ENCODE results near the gene FAM133A. TPM values are rescaled to one million over a fixed set of nuclear protein-coding genes. Genes with fewer than 3 reads are reported as not detected.

Gene FAM133A
- total RNA-seq: 0.13 TPM in 2 replicates
- long read RNA-seq: 0 reads

DNA sequence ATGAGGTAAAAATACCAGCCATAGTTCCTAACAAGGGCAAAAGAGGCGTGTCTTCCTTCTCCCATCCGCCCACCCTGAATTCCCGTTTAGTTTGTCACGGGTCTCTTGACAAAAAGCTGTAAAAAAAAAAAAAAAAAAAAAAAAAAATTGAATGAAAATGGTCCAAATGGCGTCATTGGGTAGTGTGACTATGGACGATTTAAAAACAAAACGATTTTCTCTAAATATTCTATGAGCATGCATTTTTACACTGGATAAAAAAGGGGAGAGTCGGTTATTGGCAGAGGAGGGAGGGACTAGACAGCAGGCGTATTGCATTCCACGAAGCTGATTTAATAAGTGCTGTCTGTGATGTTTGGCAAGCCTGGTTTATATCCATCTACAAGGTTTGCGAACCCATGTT lies at the start of gene FAM133A:
TSS of gene FAM133A (plus strand) at position 338 of the 403 bp plus-strand sequence. CDS start 35,214 bp downstream, outside the sequence.
- Mint-ChIP-seq H3K27me3 (ENCODE audit: unreplicated experiment) (peaks cover 13% of the 10 kb centered on the region), H3K27ac (ENCODE audit: unreplicated experiment) (peak within 1 kb of the TSS; percentile 87), H3K4me3 (ENCODE audit: unreplicated experiment) (peak within 1 kb of the TSS; percentile 92), H3K36me3 (ENCODE audit: unreplicated experiment) (no peaks in the 10 kb centered on the region), H3K9me3 (ENCODE audit: unreplicated experiment) (no peaks in the 10 kb centered on the region), H3K4me1 (ENCODE audit: unreplicated experiment) (peaks cover 20% of the 10 kb centered on the region)
- TF ChIP-seq, protein P1, sequence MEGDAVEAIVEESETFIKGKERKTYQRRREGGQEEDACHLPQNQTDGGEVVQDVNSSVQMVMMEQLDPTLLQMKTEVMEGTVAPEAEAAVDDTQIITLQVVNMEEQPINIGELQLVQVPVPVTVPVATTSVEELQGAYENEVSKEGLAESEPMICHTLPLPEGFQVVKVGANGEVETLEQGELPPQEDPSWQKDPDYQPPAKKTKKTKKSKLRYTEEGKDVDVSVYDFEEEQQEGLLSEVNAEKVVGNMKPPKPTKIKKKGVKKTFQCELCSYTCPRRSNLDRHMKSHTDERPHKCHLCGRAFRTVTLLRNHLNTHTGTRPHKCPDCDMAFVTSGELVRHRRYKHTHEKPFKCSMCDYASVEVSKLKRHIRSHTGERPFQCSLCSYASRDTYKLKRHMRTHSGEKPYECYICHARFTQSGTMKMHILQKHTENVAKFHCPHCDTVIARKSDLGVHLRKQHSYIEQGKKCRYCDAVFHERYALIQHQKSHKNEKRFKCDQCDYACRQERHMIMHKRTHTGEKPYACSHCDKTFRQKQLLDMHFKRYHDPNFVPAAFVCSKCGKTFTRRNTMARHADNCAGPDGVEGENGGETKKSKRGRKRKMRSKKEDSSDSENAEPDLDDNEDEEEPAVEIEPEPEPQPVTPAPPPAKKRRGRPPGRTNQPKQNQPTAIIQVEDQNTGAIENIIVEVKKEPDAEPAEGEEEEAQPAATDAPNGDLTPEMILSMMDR (IDR thresholded peaks at IDR 0.05): no peak
- no peak for DNase-seq (ENCODE audit: extremely low spot score, unreplicated experiment)

GRCh38 chrX:93637591-93637990 lies 36.4 kb upstream of the FAM133A start:
- DNase-seq (ENCODE audit: extremely low spot score, unreplicated experiment): no peak
- Mint-ChIP-seq H3K27me3 (ENCODE audit: unreplicated experiment) (no peaks in the 10 kb centered on the region), H3K27ac (ENCODE audit: unreplicated experiment) (no peak overlapping the region), H3K4me3 (ENCODE audit: unreplicated experiment) (no peak overlapping the region), H3K36me3 (ENCODE audit: unreplicated experiment) (no peaks in the 10 kb centered on the region), H3K9me3 (ENCODE audit: unreplicated experiment) (peaks cover 43% of the 10 kb centered on the region), H3K4me1 (ENCODE audit: unreplicated experiment) (no peaks in the 10 kb centered on the region)
- TF ChIP-seq, protein P1 (IDR thresholded peaks at IDR 0.05): no peak

DNA sequence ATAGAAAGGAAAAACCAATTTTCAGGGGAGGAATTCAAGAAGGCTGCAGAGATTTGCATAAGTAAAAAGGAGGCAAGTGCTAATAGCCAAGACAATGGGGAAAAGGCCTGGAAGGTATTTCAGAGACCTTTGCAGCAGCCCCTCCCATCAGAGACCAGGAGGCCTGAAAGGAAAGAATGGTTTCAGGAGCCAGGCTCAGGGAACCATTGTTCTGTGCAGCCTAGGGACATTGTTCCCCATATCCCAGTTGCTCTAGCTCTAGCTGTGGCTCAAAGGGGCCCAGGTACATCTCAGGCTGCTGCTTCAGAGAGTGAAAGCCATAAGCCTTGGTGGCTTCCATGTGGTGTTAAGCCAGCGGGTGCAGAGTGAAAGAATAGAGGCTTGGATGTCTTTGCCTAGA lies 24.6 kb upstream of the FAM133A start:
- TF ChIP-seq, protein P1 (IDR thresholded peaks at IDR 0.05): no peak
- peaks cover 33% of the 10 kb centered on the region for H3K9me3 Mint-ChIP-seq (ENCODE audit: unreplicated experiment)

GRCh38 chrX:93660575-93660974 lies 13.4 kb upstream of the FAM133A start:
- TF ChIP-seq, protein P1 (IDR thresholded peaks at IDR 0.05): no peak
- H3K27ac Mint-ChIP-seq (ENCODE audit: unreplicated experiment): no peak overlapping the region
- H3K9me3 Mint-ChIP-seq (ENCODE audit: unreplicated experiment): peaks cover 4% of the 10 kb centered on the region
- no peak overlapping the region for H3K4me3 Mint-ChIP-seq (ENCODE audit: unreplicated experiment)
- no peaks in the 10 kb centered on the region for H3K36me3 Mint-ChIP-seq (ENCODE audit: unreplicated experiment)
- no peaks in the 10 kb centered on the region for H3K4me1 Mint-ChIP-seq (ENCODE audit: unreplicated experiment)
- H3K27me3 Mint-ChIP-seq (ENCODE audit: unreplicated experiment): no peaks in the 10 kb centered on the region
- no peak for DNase-seq (ENCODE audit: extremely low spot score, unreplicated experiment)

More for the DNA sequence above, 24.6 kb upstream of the FAM133A start:
- Mint-ChIP-seq H3K27me3 (ENCODE audit: unreplicated experiment) (no peaks in the 10 kb centered on the region), H3K36me3 (ENCODE audit: unreplicated experiment) (no peaks in the 10 kb centered on the region), H3K27ac (ENCODE audit: unreplicated experiment) (no peak overlapping the region), H3K4me3 (ENCODE audit: unreplicated experiment) (no peak overlapping the region), H3K4me1 (ENCODE audit: unreplicated experiment) (no peaks in the 10 kb centered on the region)
- no peak for DNase-seq (ENCODE audit: extremely low spot score, unreplicated experiment)

DNA sequence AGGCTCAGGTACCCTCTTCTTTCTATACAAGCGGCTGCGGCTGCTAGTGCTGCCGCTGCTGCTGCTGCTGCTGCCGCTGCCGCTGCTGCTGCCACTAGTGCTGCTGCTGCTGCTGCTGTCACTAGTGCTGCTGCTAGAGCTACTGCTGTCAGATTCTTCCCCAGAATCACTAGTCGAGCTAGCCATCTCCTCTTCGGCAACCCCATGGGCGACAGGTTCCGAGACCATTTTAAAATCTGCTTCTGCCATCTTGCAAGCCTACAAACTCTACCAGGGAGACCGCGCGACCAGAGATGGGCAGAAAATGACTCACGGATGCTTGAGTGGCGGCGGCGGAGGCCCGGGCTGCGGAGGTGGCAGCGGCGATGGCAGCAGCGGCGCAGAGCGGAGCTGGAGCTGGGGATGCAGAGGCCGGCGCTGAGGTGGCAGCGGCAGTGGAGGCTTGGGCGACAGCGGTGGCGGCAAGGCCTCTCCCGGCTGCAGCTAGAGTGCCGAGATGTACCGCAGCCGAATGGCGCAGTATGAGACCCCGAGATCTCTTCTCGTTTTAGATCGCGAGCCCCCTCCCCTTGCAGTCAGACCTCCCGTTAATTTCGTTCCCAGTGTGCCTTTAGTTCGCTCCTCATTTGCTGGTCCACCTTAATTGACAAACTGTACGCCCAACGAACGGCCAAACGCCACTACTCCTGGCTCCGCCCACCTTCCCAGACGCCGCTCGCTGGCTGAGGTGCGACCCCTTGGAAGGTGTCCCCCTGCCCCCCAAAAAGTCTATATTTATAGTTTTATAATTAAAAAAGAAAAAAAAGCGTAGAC lies 744 bp upstream of the FAM133A start, which contains the start of gene NAP1L3:
TSS of gene NAP1L3 (minus strand) at position 523 of the 813 bp plus-strand sequence. CDS start at position 249, 274 bp downstream.
- Mint-ChIP-seq H3K4me1 (ENCODE audit: unreplicated experiment) (peaks cover 20% of the 10 kb centered on the region), H3K9me3 (ENCODE audit: unreplicated experiment) (no peaks in the 10 kb centered on the region), H3K36me3 (ENCODE audit: unreplicated experiment) (no peaks in the 10 kb centered on the region), H3K4me3 (ENCODE audit: unreplicated experiment) (peak within 1 kb of the TSS; percentile 92), H3K27ac (ENCODE audit: unreplicated experiment) (peak within 1 kb of the TSS; percentile 87), H3K27me3 (ENCODE audit: unreplicated experiment) (peaks cover 13% of the 10 kb centered on the region)
- TF ChIP-seq, protein P1 (IDR thresholded peaks at IDR 0.05): no peak
- DNase-seq (ENCODE audit: extremely low spot score, unreplicated experiment): peak; percentile 90
